ENCODE measurements around the gene ACTN3.

- TF ChIP-seq CTCF (conservative IDR thresholded peaks at IDR 0.05 in 1 of 2, IDR thresholded peaks at IDR 0.05 in 1 of 2; ENCODE audit: extremely low read depth in 1 of 2, insufficient read depth in 1 of 2, low read depth in 1 of 2, low read length in 2 of 2) (no peak), EZH2 (IDR thresholded peaks at IDR 0.05; ENCODE audit: borderline replicate concordance, low read length) (no peak)
These were observed at the start of gene ACTN3 for GRCh38 chr11:66546368-66546965.

All from mammary epithelial cell (primary cell).